IMR-90 (cell line): Measurements from ENCODE around the gene DNM1. TPM values are rescaled to one million over a fixed set of nuclear protein-coding genes. Genes with fewer than 3 reads are reported as not detected.

Source experiments
- ATAC-seq: fragments of 200-7000 bp; cut with Tn5 transposase; 2 replicates; pipeline ENCODE4 v1.9.1; 2020; ENCODE audit warnings: low read depth, mild to moderate bottlenecking, moderate library complexity
- BruUV-seq: library from RNA; stranded (reverse); fragments of 400-500 nt; replicated peaks from 2 replicates; lab custom pipeline; 2021; lab: Mats Ljungman, UMichigan
- CTCF ChIA-PET: fragments of 300-600 bp; formaldehyde crosslinking; extraction: SDS; loops from one replicate; lab custom pipeline; 2021; ENCODE audit warnings: antibody characterized with exemption; lab: Yijun Ruan, JAX
- POLR2A ChIA-PET: fragments of 300-600 bp; sonication (Branson Sonifier 250); formaldehyde crosslinking; loops from one replicate; lab custom pipeline; 2022; ENCODE audit warnings: antibody characterized with exemption; ENCODE audit not compliant: unreplicated experiment; lab: Charles Lee
- DNase-seq: peaks from one replicate; pipeline ENCODE4 v3.0.0; 2013
- H2AFZ ChIP-seq: replicated peaks from 2 replicates; pipeline ENCODE3; 2013; ENCODE audit warnings: low read length, mild to moderate bottlenecking; ENCODE audit not compliant: poor library complexity
- H2AK5ac ChIP-seq: 2 replicates; pipeline ENCODE4 v1.6.1; 2013; ENCODE audit warnings: low read depth, low read length, inconsistent platforms
- H2AK9ac ChIP-seq: replicated peaks from 2 replicates; pipeline ENCODE3; 2013; ENCODE audit warnings: mild to moderate bottlenecking, low read depth, low read length, moderate library complexity; ENCODE audit not compliant: poor library complexity
- H2BK120ac ChIP-seq: 2 replicates; pipeline ENCODE4 v1.6.1; 2013; ENCODE audit warnings: low read depth, low read length, inconsistent platforms
- H2BK15ac ChIP-seq: 3 replicates; pipeline ENCODE4 v1.6.1; 2013; ENCODE audit warnings: low read depth, low read length, inconsistent platforms
- H2BK20ac ChIP-seq: 2 replicates; pipeline ENCODE4 v1.6.1; 2013; ENCODE audit warnings: low read depth, mild to moderate bottlenecking, inconsistent platforms, low read length, moderate library complexity
- H2BK5ac ChIP-seq: 2 replicates; pipeline ENCODE4 v1.6.1; 2013; ENCODE audit warnings: mild to moderate bottlenecking, low read depth, low read length, inconsistent platforms; ENCODE audit not compliant: poor library complexity, severe bottlenecking
- H3K14ac ChIP-seq: replicated peaks from 2 replicates; pipeline ENCODE4 v1.6.1; 2013; ENCODE audit warnings: low read depth, low read length, inconsistent platforms
- H3K18ac ChIP-seq: 2 replicates; pipeline ENCODE4 v1.6.1; 2013; ENCODE audit warnings: low read depth, low read length, control low read depth
- H3K23ac ChIP-seq: 2 replicates; pipeline ENCODE4 v1.6.1; 2013; ENCODE audit warnings: low read depth, low read length, inconsistent platforms
- H3K27ac ChIP-seq: 2 replicates; pipeline ENCODE4 v1.5.1; 2013; ENCODE audit warnings: mild to moderate bottlenecking, control low read depth, low read length; ENCODE audit not compliant: insufficient read depth
- H3K27me3 ChIP-seq: 2 replicates; pipeline ENCODE4 v1.6.1; 2013; ENCODE audit warnings: low read length; ENCODE audit not compliant: control insufficient read depth, insufficient read depth
- H3K36me3 ChIP-seq: 2 replicates; pipeline ENCODE4 v1.6.1; 2013; ENCODE audit warnings: low read length, mixed read lengths; ENCODE audit not compliant: control insufficient read depth, insufficient read depth
- H3K4ac ChIP-seq: 2 replicates; pipeline ENCODE4 v1.6.1; 2013; ENCODE audit warnings: low read depth, low read length, inconsistent platforms
- H3K4me1 ChIP-seq: 2 replicates; pipeline ENCODE4 v1.6.1; 2013; ENCODE audit warnings: low read length, mixed read lengths; ENCODE audit not compliant: control insufficient read depth, insufficient read depth
- H3K4me2 ChIP-seq: 2 replicates; pipeline ENCODE4 v1.6.1; 2013; ENCODE audit warnings: low read depth, mild to moderate bottlenecking, control low read depth, low read length, moderate library complexity
- H3K4me3 ChIP-seq: 2 replicates; pipeline ENCODE4 v1.5.1; 2013; ENCODE audit warnings: low read depth, mild to moderate bottlenecking, control low read depth, low read length, moderate library complexity; ENCODE audit not compliant: insufficient read depth
- H3K56ac ChIP-seq: 2 replicates; pipeline ENCODE4 v1.6.1; 2013; ENCODE audit warnings: low read length, inconsistent platforms; ENCODE audit not compliant: insufficient read depth; ENCODE audit errors: extremely low read depth
- H3K79me1 ChIP-seq, 2 experiments: 2 replicates each; pipeline ENCODE4 v1.6.1; 2013; ENCODE audit warnings: low read length in 2 of 2, inconsistent platforms in 1 of 2, low read depth in 1 of 2
- H3K9ac ChIP-seq: 2 replicates; pipeline ENCODE4 v1.6.1; 2013; ENCODE audit warnings: low read depth, low read length, control low read depth
- H3K9me1 ChIP-seq: 2 replicates; pipeline ENCODE4 v1.6.1; 2013; ENCODE audit warnings: low read length, inconsistent platforms; ENCODE audit not compliant: insufficient read depth
- H3K9me3 ChIP-seq: 2 replicates; pipeline ENCODE4 v1.6.1; 2013; ENCODE audit warnings: low read length; ENCODE audit not compliant: control insufficient read depth, insufficient read depth
- H4K20me1 ChIP-seq: 2 replicates; pipeline ENCODE4 v1.6.1; 2013; ENCODE audit warnings: low read length, inconsistent platforms; ENCODE audit not compliant: insufficient read depth
- H4K5ac ChIP-seq: 2 replicates; pipeline ENCODE4 v1.6.1; 2013; ENCODE audit warnings: mild to moderate bottlenecking, low read depth, low read length, control low read depth
- H4K8ac ChIP-seq, 2 experiments: 2 replicates each; pipeline ENCODE4 v1.6.1; 2013; ENCODE audit warnings: low read depth in 2 of 2, low read length in 2 of 2, control low read depth in 1 of 2, inconsistent platforms in 1 of 2
- H4K91ac ChIP-seq: 2 replicates; pipeline ENCODE4 v1.6.1; 2013; ENCODE audit warnings: low read depth, low read length, inconsistent platforms; ENCODE audit not compliant: insufficient read depth
- CTCF ChIP-seq: conservative IDR thresholded peaks from 2 replicates; pipeline ENCODE4 v1.5.1; 2012; ENCODE audit warnings: mild to moderate bottlenecking, low read depth, low read length, improper control_type of control experiment
- FOS ChIP-seq: fragments of 150-350 bp; IDR thresholded peaks from 2 replicates; pipeline ENCODE4 v1.6.1; 2016; ENCODE audit warnings: low read depth, low read length
- NFE2L2 ChIP-seq: fragments of 150-350 bp; IDR thresholded peaks from 2 replicates; pipeline ENCODE4 v1.6.1; 2016; ENCODE audit warnings: low read depth, mild to moderate bottlenecking, low read length
- POLR2A ChIP-seq: IDR thresholded peaks from 2 replicates; pipeline ENCODE4 v1.6.1; 2012; ENCODE audit warnings: mild to moderate bottlenecking, low read depth, low read length
- RAD21 ChIP-seq: IDR thresholded peaks from 2 replicates; pipeline ENCODE4 v1.6.1; 2012; ENCODE audit warnings: low read length, improper control_type of control experiment
- SMC3 ChIP-seq: fragments of 150-350 bp; IDR thresholded peaks from 2 replicates; pipeline ENCODE4 v1.6.1; 2016; ENCODE audit warnings: low read depth, mild to moderate bottlenecking, antibody characterized with exemption, low read length, moderate library complexity
- WGBS, 2 experiments: methylation state at CpG; one replicate each; pipeline versions ENCODE4 v1.1.5 to v1.1.7; 2013; ENCODE audit warnings: missing lambda C conversion rate in 2 of 2; ENCODE audit not compliant: insufficient read length in 1 of 2; ENCODE audit errors: extremely low coverage in 2 of 2; 5-methylcytosine and 5-hydroxymethylcytosine counted together
- dilution Hi-C: fragments of 300-500 bp; cut with HindIII; formaldehyde crosslinking; loops from one replicate; pipeline ENCODE4 v1.14.3; 2018; ENCODE audit warnings: low sequenced_read_pairs; ENCODE audit not compliant: unreplicated experiment
- in situ Hi-C: fragments of 300-500 bp; cut with MboI; formaldehyde crosslinking; loops from 3 replicates; pipeline ENCODE4 v1.14.3; 2019; ENCODE audit warnings: low sequenced_read_pairs, inconsistent platforms, mixed read lengths
- intact Hi-C: fragments of 100-400 bp; cut with micrococcal nuclease; formaldehyde crosslinking; loops from 2 replicates; pipeline ENCODE4 v1.10.0; 2022
- polyA plus RNA-seq, 3 experiments: library from polyadenylated mRNA; depleted of rRNA; stranded (reverse); fragments of >200 nt; gene quantifications; 2 replicates each; pipeline ENCODE4 v1.2.3, GENCODE V29; 2012; ENCODE audit warnings: low replicate concordance in 1 of 3
- total RNA-seq: library from RNA; depleted of rRNA; stranded (reverse); fragments of >200 nt; gene quantifications from 2 replicates; pipeline ENCODE4 v1.2.3, GENCODE V29; 2012

DNM1 gene
- total and polyA plus RNA-seq, 2 of the 4 experiments (the other 2 are of a cell fraction), result 13.6 to 17.7 TPM

DNA sequence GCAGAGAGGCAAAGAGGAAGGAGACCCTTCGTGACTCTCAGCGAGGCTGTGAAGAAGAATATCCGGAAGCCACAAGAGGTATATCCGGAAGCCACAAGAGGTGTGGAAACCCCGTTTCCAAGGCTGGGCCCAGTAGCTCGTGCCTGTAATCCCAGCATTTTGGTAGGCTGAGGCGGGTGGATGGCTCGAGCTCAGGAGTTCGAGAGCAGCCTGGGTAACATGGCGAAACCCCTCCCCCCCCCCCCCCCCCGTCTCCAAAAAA lies 43.7 kb upstream of the DNM1 start:
- intact Hi-C loops, result no loop called here
- POLR2A ChIA-PET, result interaction anchor here (0.9 kb wide), 1 partner anchor 17 kb away, joined by 3 read pairs; no protein-coding TSS in a partner anchor

More for the DNA sequence above, 43.7 kb upstream of the DNM1 start:
- ATAC-seq (no peak), DNase-seq (no peak)
- in situ Hi-C loops, result no loop called here
- peaks cover 1% of the 10 kb centered on the region; the same call in 1 of the 2 replicates for H3K4me1 ChIP-seq
- peak overlapping the region; percentile 81 for H3K14ac ChIP-seq
- no peak overlapping the region for H3K27ac ChIP-seq
- H3K79me1 ChIP-seq, result peaks cover 10 to 36% of the 10 kb centered on the region in 2 experiments; a peak in 3 of 4 replicates
- peak overlapping the region; percentile 64 for H2BK5ac ChIP-seq
- H3K4me3 ChIP-seq, result peak overlapping the region; percentile 68
- peak overlapping the region; percentile 88 for H2AK9ac ChIP-seq
- no peaks in the 10 kb centered on the region for H3K9me3 ChIP-seq
- peak overlapping the region; percentile 75 for H3K4me2 ChIP-seq
- no peak overlapping the region for H2BK20ac ChIP-seq
- H2BK120ac ChIP-seq, result peak overlapping the region; percentile 58; the same call in 1 of the 2 replicates
- CTCF ChIA-PET, result no interaction called here
- H3K56ac ChIP-seq, result no peak overlapping the region
- peak overlapping the region; percentile 36 for H2AK5ac ChIP-seq
- BruUV-seq, result no TSS peak
- H3K23ac ChIP-seq, result no peak overlapping the region
- no peak overlapping the region; the same call in 1 of the 2 replicates for H3K18ac ChIP-seq
- peak overlapping the region; percentile 81 for H4K5ac ChIP-seq
- H4K20me1 ChIP-seq, result peaks cover 8% of the 10 kb centered on the region
- H3K9me1 ChIP-seq, result peaks cover 5% of the 10 kb centered on the region
- TF ChIP-seq FOS (no peak), CTCF (no peak), RAD21 (no peak), POLR2A (no peak), NFE2L2 (no peak), SMC3 (no peak)
- H4K91ac ChIP-seq, result 0 out of 2 replicates have a peak overlapping the region, but pooled peaks have one; percentile 55
- H3K36me3 ChIP-seq, result peaks cover 23% of the 10 kb centered on the region
- H3K9ac ChIP-seq, result 0 out of 2 replicates have a peak overlapping the region, but pooled peaks have one; percentile 12
- H2BK15ac ChIP-seq, result peak overlapping the region; percentile 1; the same call in 1 of the 3 replicates
- WGBS, 2 experiments, result 73% methylated on average over 4 of the region's 11 CpGs; no CpG with 5 or more reads in 1 of the 2 experiments
- peak overlapping the region; percentile 90 for H2AFZ ChIP-seq
- peak overlapping the region; percentile 63 to 94; a peak in 3 of 4 replicates for H4K8ac ChIP-seq
- H3K4ac ChIP-seq, result peak overlapping the region; percentile 89
- dilution Hi-C loops, result no loop called here
- H3K27me3 ChIP-seq, result 0 out of 2 replicates have a peak, but pooled peaks cover 3% of the 10 kb centered on the region
